Measurements from ENCODE around the gene IL12B.

- TF ChIP-seq EP300 (IDR thresholded peaks at IDR 0.05) (no peak), POLR2A (IDR thresholded peaks at IDR 0.05) (no peak)
- TF ChIP-seq, protein P1, sequence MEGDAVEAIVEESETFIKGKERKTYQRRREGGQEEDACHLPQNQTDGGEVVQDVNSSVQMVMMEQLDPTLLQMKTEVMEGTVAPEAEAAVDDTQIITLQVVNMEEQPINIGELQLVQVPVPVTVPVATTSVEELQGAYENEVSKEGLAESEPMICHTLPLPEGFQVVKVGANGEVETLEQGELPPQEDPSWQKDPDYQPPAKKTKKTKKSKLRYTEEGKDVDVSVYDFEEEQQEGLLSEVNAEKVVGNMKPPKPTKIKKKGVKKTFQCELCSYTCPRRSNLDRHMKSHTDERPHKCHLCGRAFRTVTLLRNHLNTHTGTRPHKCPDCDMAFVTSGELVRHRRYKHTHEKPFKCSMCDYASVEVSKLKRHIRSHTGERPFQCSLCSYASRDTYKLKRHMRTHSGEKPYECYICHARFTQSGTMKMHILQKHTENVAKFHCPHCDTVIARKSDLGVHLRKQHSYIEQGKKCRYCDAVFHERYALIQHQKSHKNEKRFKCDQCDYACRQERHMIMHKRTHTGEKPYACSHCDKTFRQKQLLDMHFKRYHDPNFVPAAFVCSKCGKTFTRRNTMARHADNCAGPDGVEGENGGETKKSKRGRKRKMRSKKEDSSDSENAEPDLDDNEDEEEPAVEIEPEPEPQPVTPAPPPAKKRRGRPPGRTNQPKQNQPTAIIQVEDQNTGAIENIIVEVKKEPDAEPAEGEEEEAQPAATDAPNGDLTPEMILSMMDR (IDR thresholded peaks at IDR 0.05) = no peak
Observed at GRCh38 chr5:159304961-159305595, 25.2 kb downstream of the IL12B start.
